ENCODE data around the gene HS6ST3. TPM values are rescaled to one million over a fixed set of nuclear protein-coding genes. Genes with fewer than 3 reads are reported as not detected.

The HS6ST3 gene
- total RNA-seq, 1 experiment from 2014 or later = 0.03 TPM

- in situ Hi-C loops (cut with HindIII; ENCODE audit: low pct_unique_long_range_greater_than_20kb, low sequenced_read_pairs) = no loop called here
- DNase-seq (ENCODE audit: low read depth, low spot score) = no peak
Observed at GRCh38 chr13:96243376-96243775, 153.5 kb downstream of the HS6ST3 start.

GRCh38 chr13:96248103-96248502, 158.2 kb downstream of the HS6ST3 start:
- in situ Hi-C loops (cut with HindIII; ENCODE audit: low pct_unique_long_range_greater_than_20kb, low sequenced_read_pairs) = no loop called here
- DNase-seq (ENCODE audit: low read depth, low spot score) = no peak

GRCh38 chr13:96248996-96249395, 159.1 kb downstream of the HS6ST3 start:
- DNase-seq (ENCODE audit: low read depth, low spot score) = no peak
- in situ Hi-C loops (cut with HindIII; ENCODE audit: low pct_unique_long_range_greater_than_20kb, low sequenced_read_pairs) = no loop called here

GRCh38 chr13:96252903-96253302, 163.0 kb downstream of the HS6ST3 start:
- in situ Hi-C loops (cut with HindIII; ENCODE audit: low pct_unique_long_range_greater_than_20kb, low sequenced_read_pairs) = no loop called here
- DNase-seq (ENCODE audit: low read depth, low spot score) = no peak

- in situ Hi-C loops (cut with HindIII; ENCODE audit: low pct_unique_long_range_greater_than_20kb, low sequenced_read_pairs) = no loop called here
Observed at GRCh38 chr13:96273196-96273595, 183.3 kb downstream of the HS6ST3 start.

GRCh38 chr13:96274046-96274445, 184.1 kb downstream of the HS6ST3 start:
- in situ Hi-C loops (cut with HindIII; ENCODE audit: low pct_unique_long_range_greater_than_20kb, low sequenced_read_pairs) = no loop called here
- DNase-seq (ENCODE audit: low read depth, low spot score) = no peak

More at GRCh38 chr13:96273196-96273595, 183.3 kb downstream of the HS6ST3 start:
- DNase-seq (ENCODE audit: low read depth, low spot score) = no peak

- no peak for DNase-seq (ENCODE audit: low read depth, low spot score)
- in situ Hi-C loops (cut with HindIII; ENCODE audit: low pct_unique_long_range_greater_than_20kb, low sequenced_read_pairs) = no loop called here
Observed at GRCh38 chr13:96279904-96280303, 190.0 kb downstream of the HS6ST3 start.

GRCh38 chr13:96284971-96285370, 195.1 kb downstream of the HS6ST3 start:
- in situ Hi-C loops (cut with HindIII; ENCODE audit: low pct_unique_long_range_greater_than_20kb, low sequenced_read_pairs) = no loop called here
- no peak for DNase-seq (ENCODE audit: low read depth, low spot score)

GRCh38 chr13:96285729-96286128, 195.8 kb downstream of the HS6ST3 start:
- in situ Hi-C loops (cut with HindIII; ENCODE audit: low pct_unique_long_range_greater_than_20kb, low sequenced_read_pairs) = no loop called here

GRCh38 chr13:96294930-96295881, 205.3 kb downstream of the HS6ST3 start:
- in situ Hi-C loops (cut with HindIII; ENCODE audit: low pct_unique_long_range_greater_than_20kb, low sequenced_read_pairs) = no loop called here
- DNase-seq (ENCODE audit: low read depth, low spot score) = no peak

More at GRCh38 chr13:96285729-96286128, 195.8 kb downstream of the HS6ST3 start:
- no peak for DNase-seq (ENCODE audit: low read depth, low spot score)

- DNase-seq (ENCODE audit: low read depth, low spot score) = no peak
- in situ Hi-C loops (cut with HindIII; ENCODE audit: low pct_unique_long_range_greater_than_20kb, low sequenced_read_pairs) = no loop called here
Observed at GRCh38 chr13:96297360-96297759, 207.5 kb downstream of the HS6ST3 start.

- peak; percentile 7 for DNase-seq (ENCODE audit: low read depth, low spot score)
- in situ Hi-C loops (cut with HindIII; ENCODE audit: low pct_unique_long_range_greater_than_20kb, low sequenced_read_pairs) = no loop called here
Observed at GRCh38 chr13:96299235-96299634, 209.3 kb downstream of the HS6ST3 start.

GRCh38 chr13:96308568-96308967, 218.7 kb downstream of the HS6ST3 start:
- in situ Hi-C loops (cut with HindIII; ENCODE audit: low pct_unique_long_range_greater_than_20kb, low sequenced_read_pairs) = no loop called here
- DNase-seq (ENCODE audit: low read depth, low spot score) = no peak

GRCh38 chr13:96314974-96315373, 225.1 kb downstream of the HS6ST3 start:
- DNase-seq (ENCODE audit: low read depth, low spot score) = no peak
- in situ Hi-C loops (cut with HindIII; ENCODE audit: low pct_unique_long_range_greater_than_20kb, low sequenced_read_pairs) = no loop called here

- no peak for DNase-seq (ENCODE audit: low read depth, low spot score)
- in situ Hi-C loops (cut with HindIII; ENCODE audit: low pct_unique_long_range_greater_than_20kb, low sequenced_read_pairs) = no loop called here
Observed at GRCh38 chr13:96338030-96338429, 248.1 kb downstream of the HS6ST3 start.

GRCh38 chr13:96342286-96342685, 252.4 kb downstream of the HS6ST3 start:
- in situ Hi-C loops (cut with HindIII; ENCODE audit: low pct_unique_long_range_greater_than_20kb, low sequenced_read_pairs) = no loop called here
- DNase-seq (ENCODE audit: low read depth, low spot score) = no peak

GRCh38 chr13:96342852-96343465, 253.1 kb downstream of the HS6ST3 start:
- in situ Hi-C loops (cut with HindIII; ENCODE audit: low pct_unique_long_range_greater_than_20kb, low sequenced_read_pairs) = no loop called here
- no peak for DNase-seq (ENCODE audit: low read depth, low spot score)

- in situ Hi-C loops (cut with HindIII; ENCODE audit: low pct_unique_long_range_greater_than_20kb, low sequenced_read_pairs) = no loop called here
Observed at GRCh38 chr13:96346921-96347320, 257.0 kb downstream of the HS6ST3 start.

GRCh38 chr13:96373597-96373996, 283.7 kb downstream of the HS6ST3 start:
- DNase-seq (ENCODE audit: low read depth, low spot score) = no peak
- in situ Hi-C loops (cut with HindIII; ENCODE audit: low pct_unique_long_range_greater_than_20kb, low sequenced_read_pairs) = no loop called here

More at GRCh38 chr13:96346921-96347320, 257.0 kb downstream of the HS6ST3 start:
- no peak for DNase-seq (ENCODE audit: low read depth, low spot score)
